ENCODE measurements around the gene YBX2.

- no peak for TF ChIP-seq EZH2 (IDR thresholded peaks at IDR 0.05; ENCODE audit: insufficient read depth, poor library complexity, severe bottlenecking)
- TF ChIP-seq EZH2phosphoT487 (IDR thresholded peaks at IDR 0.05; ENCODE audit: insufficient read depth, low read depth) = no peak
These were observed 34.3 kb downstream of the YBX2 start for GRCh38 chr17:7260151-7260550.
